ENCODE results near the gene DAD1.

DAD1 gene

GRCh38 chr14:22524115-22524783 lies 64.8 kb downstream of the DAD1 start:
- Histone ChIP-seq H3K27me3 (replicated peaks; ENCODE audit: control insufficient read depth, insufficient read depth, low read length) (no peaks in the 10 kb centered on the region), H3K36me3 (ENCODE audit: control insufficient read depth, insufficient read depth, low read length) (no peaks in the 10 kb centered on the region), H3K4me3 (replicated peaks; ENCODE audit: low read depth, low read length) (no peak overlapping the region)
- DNase-seq (ENCODE audit: extremely low read depth, insufficient read length), result no peak
- TF ChIP-seq CTCF (IDR thresholded peaks at IDR 0.05; ENCODE audit: insufficient read depth, low read length, poor library complexity, severe bottlenecking), result no peak

GRCh38 chr14:22523283-22523682 lies 65.7 kb downstream of the DAD1 start:
- H3K4me3 ChIP-seq (replicated peaks; ENCODE audit: low read depth, low read length), result no peak overlapping the region
- TF ChIP-seq CTCF (IDR thresholded peaks at IDR 0.05; ENCODE audit: insufficient read depth, low read length, poor library complexity, severe bottlenecking), result no peak
- DNase-seq (ENCODE audit: extremely low read depth, insufficient read length), result no peak
- H3K27me3 ChIP-seq (replicated peaks; ENCODE audit: control insufficient read depth, insufficient read depth, low read length), result no peaks in the 10 kb centered on the region
- no peaks in the 10 kb centered on the region for H3K36me3 ChIP-seq (ENCODE audit: control insufficient read depth, insufficient read depth, low read length)

- no peak overlapping the region for H3K4me3 ChIP-seq (replicated peaks; ENCODE audit: low read depth, low read length)
- no peaks in the 10 kb centered on the region for H3K36me3 ChIP-seq (ENCODE audit: control insufficient read depth, insufficient read depth, low read length)
- no peak for DNase-seq (ENCODE audit: extremely low read depth, insufficient read length)
- no peaks in the 10 kb centered on the region for H3K27me3 ChIP-seq (replicated peaks; ENCODE audit: control insufficient read depth, insufficient read depth, low read length)
- TF ChIP-seq CTCF (IDR thresholded peaks at IDR 0.05; ENCODE audit: insufficient read depth, low read length, poor library complexity, severe bottlenecking), result no peak
Measured at GRCh38 chr14:22522466-22522957, 66.5 kb downstream of the DAD1 start.

- Histone ChIP-seq H3K27me3 (replicated peaks; ENCODE audit: control insufficient read depth, insufficient read depth, low read length) (no peaks in the 10 kb centered on the region), H3K4me3 (replicated peaks; ENCODE audit: low read depth, low read length) (no peak overlapping the region), H3K36me3 (ENCODE audit: control insufficient read depth, insufficient read depth, low read length) (no peaks in the 10 kb centered on the region)
- TF ChIP-seq CTCF (IDR thresholded peaks at IDR 0.05; ENCODE audit: insufficient read depth, low read length, poor library complexity, severe bottlenecking), result no peak
- DNase-seq (ENCODE audit: extremely low read depth, insufficient read length), result no peak
Measured at GRCh38 chr14:22521449-22522239, 67.4 kb downstream of the DAD1 start.

GRCh38 chr14:22520796-22521195 lies 68.2 kb downstream of the DAD1 start:
- H3K4me3 ChIP-seq (replicated peaks; ENCODE audit: low read depth, low read length), result no peak overlapping the region
- no peak for DNase-seq (ENCODE audit: extremely low read depth, insufficient read length)
- no peak for TF ChIP-seq CTCF (IDR thresholded peaks at IDR 0.05; ENCODE audit: insufficient read depth, low read length, poor library complexity, severe bottlenecking)
- H3K27me3 ChIP-seq (replicated peaks; ENCODE audit: control insufficient read depth, insufficient read depth, low read length), result no peaks in the 10 kb centered on the region
- H3K36me3 ChIP-seq (ENCODE audit: control insufficient read depth, insufficient read depth, low read length), result no peaks in the 10 kb centered on the region
